K562 (cell line): Measurements from ENCODE around the gene STK11. TPM values are rescaled to one million over a fixed set of nuclear protein-coding genes. Genes with fewer than 3 reads are reported as not detected.

Experiments
- ATAC-seq: fragments of 200-7000 bp; cut with Tn5 transposase; 3 replicates; pipeline ENCODE4 v1.9.1; 2020; ENCODE audit warnings: moderate library complexity
- BruUV-seq: library from RNA; stranded (reverse); fragments of 400-500 nt; replicated peaks from 2 replicates; lab custom pipeline; 2021; lab: Mats Ljungman, UMichigan
- CTCF ChIA-PET: fragments of 300-600 bp; formaldehyde crosslinking; extraction: SDS; loops from one replicate; lab custom pipeline; 2021; ENCODE audit warnings: low intra/inter-chr PET ratio; lab: Yijun Ruan, JAX
- POLR2A ChIA-PET: fragments of 300-600, 350-650 bp; sonication (Branson Sonifier 250); formaldehyde crosslinking; extraction: SDS; loops from one replicate; lab custom pipeline; 2021; ENCODE audit warnings: antibody characterized with exemption, inconsistent platforms; lab: Yijun Ruan, JAX
- DNase-seq, 4 experiments: peaks; one replicate each; pipeline versions ENCODE4 v3.0.0 to v3.0.0-alpha.2; 2011 to 2018; ENCODE audit warnings: low spot score in 3 of 4, mixed read lengths in 3 of 4; ENCODE audit errors: extremely low read depth in 1 of 4
- FAIRE-seq: peaks from 2 replicates; lab custom pipeline; 2011; peaks lifted over from hg19 to GRCh38; lab: Jason Lieb, UNC
- H2AFZ ChIP-seq: 2 replicates; pipeline ENCODE4 v1.6.0; 2011; ENCODE audit warnings: low read depth, low read length, control low read depth, inconsistent platforms
- H3K27ac ChIP-seq: fragments of 200-600 bp; 3 replicates; pipeline ENCODE4 v1.8.0; 2011; ENCODE audit warnings: low read depth, mild to moderate bottlenecking, control low read depth, inconsistent platforms, low read length, moderate library complexity, mixed read lengths; ENCODE audit errors: extremely low read depth
- H3K27me3 ChIP-seq, 2 experiments: fragments of 300-600 bp in 1 of 2; 2 replicates in 1 of 2; 3 replicates in 1 of 2; pipeline versions ENCODE4 v1.6.0 to v1.8.0; 2011; ENCODE audit warnings: inconsistent platforms in 2 of 2, low read length in 2 of 2, mild to moderate bottlenecking in 1 of 2, mixed read lengths in 1 of 2, moderate library complexity in 1 of 2; ENCODE audit not compliant: control insufficient read depth in 2 of 2, insufficient read depth in 2 of 2
- H3K36me3 ChIP-seq: fragments of 300-600 bp; 3 replicates; pipeline ENCODE4 v1.8.0; 2011; ENCODE audit warnings: mild to moderate bottlenecking, low read length, inconsistent platforms; ENCODE audit not compliant: control insufficient read depth, insufficient read depth
- H3K4me1 ChIP-seq, 2 experiments: fragments of 200-600 bp in 1 of 2; replicated peaks in 1 of 2; 2 replicates in 1 of 2; 3 replicates in 1 of 2; pipeline versions ENCODE4 v1.5.1 to v1.8.0; 2011; ENCODE audit warnings: inconsistent platforms in 2 of 2, low read length in 2 of 2, mild to moderate bottlenecking in 1 of 2, mixed read lengths in 1 of 2, moderate library complexity in 1 of 2; ENCODE audit not compliant: control insufficient read depth in 2 of 2, insufficient read depth in 2 of 2
- H3K4me2 ChIP-seq: 2 replicates; pipeline ENCODE4 v1.6.1; 2011; ENCODE audit warnings: low read length, control low read depth, inconsistent platforms, mixed read lengths; ENCODE audit not compliant: insufficient read depth
- H3K4me3 ChIP-seq: fragments of 200-600 bp; sonication (generic), shearing (Covaris generic); 2 replicates; pipeline ENCODE4 v1.5.1; 2016; ENCODE audit warnings: control low read depth, inconsistent platforms
- H3K79me2 ChIP-seq: fragments of 200-600 bp; 3 replicates; pipeline ENCODE4 v1.8.0; 2011; ENCODE audit warnings: low read length, inconsistent platforms; ENCODE audit not compliant: control insufficient read depth, insufficient read depth
- H3K9ac ChIP-seq, 2 experiments: 2 replicates each; pipeline versions ENCODE4 v1.6.0 to v1.6.1; 2011; ENCODE audit warnings: low read depth in 2 of 2, low read length in 2 of 2, control low read depth in 1 of 2, inconsistent platforms in 1 of 2, mild to moderate bottlenecking in 1 of 2, mixed read lengths in 1 of 2; ENCODE audit not compliant: insufficient read depth in 1 of 2
- H3K9me1 ChIP-seq: one replicate; pipeline ENCODE4 v1.6.0; 2011; ENCODE audit warnings: inconsistent platforms, mild to moderate bottlenecking, low read length, moderate library complexity; ENCODE audit not compliant: control insufficient read depth, insufficient read depth
- H3K9me3 ChIP-seq: replicated peaks from 2 replicates; pipeline ENCODE4 v1.5.1; 2011; ENCODE audit warnings: low read depth, low read length, inconsistent platforms; ENCODE audit not compliant: control insufficient read depth, insufficient read depth
- H4K20me1 ChIP-seq: replicated peaks from 2 replicates; pipeline ENCODE4 v1.6.1; 2011; ENCODE audit warnings: low read length, inconsistent platforms, mixed read lengths; ENCODE audit not compliant: control insufficient read depth, insufficient read depth
- BHLHE40 ChIP-seq: IDR thresholded peaks from 2 replicates; pipeline ENCODE4 v1.6.1; 2011; ENCODE audit warnings: low read length, improper control_type of control experiment
- CBFB ChIP-seq: sonication (generic); formaldehyde crosslinking; IDR thresholded peaks from 2 replicates; pipeline ENCODE4 v1.4.0; 2020; ENCODE audit warnings: mild to moderate bottlenecking, missing genetic modification reagents
- EHMT2 ChIP-seq: fragments of 450-650 bp; IDR thresholded peaks from 2 replicates; pipeline ENCODE4 v1.6.1; 2018; ENCODE audit warnings: antibody characterized with exemption
- GATAD2A ChIP-seq: fragments of 450-650 bp; IDR thresholded peaks from 2 replicates; pipeline ENCODE4 v1.6.1; 2017
- HNRNPUL1 ChIP-seq: fragments of 200-400 bp; formaldehyde crosslinking; IDR thresholded peaks from 2 replicates; pipeline ENCODE4 v1.6.1; 2017; ENCODE audit warnings: low read length
- KLF13 ChIP-seq: fragments of 450-650 bp; IDR thresholded peaks from 2 replicates; pipeline ENCODE4 v1.6.1; 2016; ENCODE audit warnings: missing genetic modification characterization, low read depth, mild to moderate bottlenecking, missing compliant biosample characterization, moderate library complexity, borderline replicate concordance
- RAD21 ChIP-seq, 2 experiments: fragments of 250-450 bp in 1 of 2; fragments of 450-650 bp in 1 of 2; sonication (Bioruptor Pico) in 1 of 2; formaldehyde crosslinking in 1 of 2; IDR thresholded peaks in 1 of 2; conservative IDR thresholded peaks in 1 of 2; 2 replicates each; pipeline versions ENCODE4 v1.4.0 to v1.8.0; 2020 to 2022; ENCODE audit warnings: mild to moderate bottlenecking in 2 of 2, moderate library complexity in 1 of 2
- RB1 ChIP-seq: fragments of 450-650 bp; IDR thresholded peaks from 2 replicates; pipeline ENCODE4 v1.6.1; 2017; ENCODE audit warnings: low read depth, mild to moderate bottlenecking
- RBM25 ChIP-seq: fragments of 200-400 bp; formaldehyde crosslinking; IDR thresholded peaks from 2 replicates; pipeline ENCODE4 v1.6.1; 2018; ENCODE audit warnings: low read length, low read depth, moderate library complexity; ENCODE audit not compliant: severe bottlenecking
- TEAD4 ChIP-seq, 2 experiments: sonication (generic) in 1 of 2; formaldehyde crosslinking in 1 of 2; IDR thresholded peaks; 2 replicates each; pipeline versions ENCODE4 v1.6.1 to v1.8.0; 2012 to 2022; ENCODE audit warnings: borderline replicate concordance in 1 of 2, inconsistent platforms in 1 of 2, low read length in 1 of 2, mild to moderate bottlenecking in 1 of 2, missing genetic modification reagents in 1 of 2
- ZEB2 ChIP-seq: fragments of 450-650 bp; IDR thresholded peaks from 2 replicates; pipeline ENCODE4 v1.6.1; 2016
- ZNF140 ChIP-seq: fragments of 250-450 bp; sonication (Bioruptor Pico); IDR thresholded peaks from 2 replicates; pipeline ENCODE4 v1.8.0; 2021; ENCODE audit warnings: moderate library complexity, mild to moderate bottlenecking, inconsistent platforms
- ZNF324 ChIP-seq: fragments of 250-450 bp; sonication (Bioruptor Pico); IDR thresholded peaks from 2 replicates; pipeline ENCODE4 v1.4.0; 2020; ENCODE audit warnings: mild to moderate bottlenecking
- WGBS: fragments of 100-300 bp; shearing (Covaris generic); methylation state at CpG from one replicate; pipeline ENCODE4 v1.1.6; 2016; ENCODE audit warnings: low coverage, mixed read lengths; ENCODE audit not compliant: insufficient coverage; ENCODE audit errors: missing lambda C conversion rate; 5-methylcytosine and 5-hydroxymethylcytosine counted together
- in situ Hi-C: fragments of 300-500 bp; cut with MboI; formaldehyde crosslinking; loops from 4 replicates; pipeline ENCODE4 v1.15.0; 2018; ENCODE audit warnings: inconsistent platforms, mixed read lengths
- intact Hi-C: fragments of 100-400 bp; cut with micrococcal nuclease; formaldehyde crosslinking; loops from 2 replicates; pipeline ENCODE4 v1.14.2; 2022
- polyA plus RNA-seq, 8 experiments: library from polyadenylated mRNA; depleted of rRNA in 4 of 8; stranded (reverse) in 5 of 8; unstranded in 3 of 8; fragments of >200 nt; fragmentation: Nextera tagmentation in 2 of 8; fragmentation: Illumina TruSeq in 1 of 8; extraction: Ambion mirVana in 2 of 8; extraction: Trizol in 1 of 8; gene quantifications; 2 replicates each; pipeline versions ENCODE4 v1.2.1 to v1.2.3, GENCODE V29; 2011 to 2014; ENCODE audit warnings: inconsistent platforms in 1 of 8, missing spikeins in 1 of 8
- total RNA-seq, 7 experiments: library from RNA; depleted of rRNA in 6 of 7; stranded (reverse); fragments of >200 nt in 6 of 7; fragmentation: Illumina TruSeq in 2 of 7; extraction: Trizol in 2 of 7; gene quantifications; 2 replicates each; pipeline versions ENCODE4 v1.2.1 to v1.2.3, GENCODE V29; 2011 to 2021; ENCODE audit warnings: low replicate concordance in 1 of 7

STK11 gene
- total and polyA plus RNA-seq, 9 of the 15 experiments (the other 6 are each of a cell fraction or from before 2014, with no cell fraction given): 0.15 to 96.5 (median 31.7) TPM

DNA sequence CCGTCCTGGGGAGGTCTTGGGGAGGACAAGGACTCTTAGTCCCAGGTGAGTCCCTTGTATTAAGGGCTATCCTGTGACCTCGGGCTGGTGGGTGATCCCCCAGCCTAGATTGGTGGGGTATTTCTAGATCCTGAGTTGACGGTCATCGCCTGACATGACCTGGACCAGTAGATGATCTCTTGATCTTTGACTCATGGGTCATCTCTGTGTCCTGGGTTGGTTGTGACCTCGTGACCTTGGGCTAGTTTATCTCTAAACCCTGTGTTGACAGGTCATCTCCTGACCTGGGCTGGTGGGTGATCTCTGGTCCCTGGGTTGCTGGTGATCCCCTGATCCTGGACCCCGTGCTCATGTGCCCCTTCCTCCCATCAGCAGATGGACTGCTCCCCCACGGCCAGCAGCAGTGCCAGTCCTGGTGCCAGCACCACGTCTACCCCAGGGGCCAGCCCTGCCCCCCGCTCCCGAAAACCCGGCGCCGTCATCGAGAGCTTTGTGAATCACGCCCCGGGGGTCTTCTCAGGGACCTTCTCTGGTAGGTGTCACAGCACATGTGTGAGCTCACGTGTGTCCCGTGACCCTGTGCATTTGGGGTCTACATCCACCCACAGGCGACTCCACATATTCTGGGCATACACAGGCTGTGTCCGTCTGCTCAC, 49.1 kb downstream of the STK11 start:
- H3K36me3 ChIP-seq: peaks cover 70% of the 10 kb centered on the region; the same call in 2 of the 3 replicates
- H3K27ac ChIP-seq: peak overlapping the region; percentile 82; the same call in 1 of the 3 replicates
- H3K27me3 ChIP-seq: no peaks in the 10 kb centered on the region
- peaks cover 37 to 99% of the 10 kb centered on the region in 2 experiments for H3K4me1 ChIP-seq
- no peak overlapping the region for H3K4me3 ChIP-seq
- ChIA-PET CTCF (no interaction called here), POLR2A (interaction anchor here (1.0 to 7.8 kb wide), 2 partner anchors 12 to 15 kb away, joined by 3 to 88 read pairs; partner anchors contain the start of gene CIRBP)
- no peak overlapping the region for H2AFZ ChIP-seq
- H3K79me2 ChIP-seq: peaks cover 73% of the 10 kb centered on the region
- FAIRE-seq: peak; percentile 84
- DNase-seq: no peak
- 0 out of 2 replicates have a peak, but pooled peaks cover 7% of the 10 kb centered on the region for H4K20me1 ChIP-seq
- no peaks in the 10 kb centered on the region for H3K9me1 ChIP-seq
- in situ Hi-C loops (no loop called here), intact Hi-C loops (no loop called here)
- peak overlapping the region in 1 of 2 experiments; percentile 96; a peak in 2 of 4 replicates for H3K9ac ChIP-seq
- no peak for ATAC-seq
- no peaks in the 10 kb centered on the region for H3K9me3 ChIP-seq
- WGBS: 88% methylated on average over 20 of the region's 20 CpGs
- no peak overlapping the region for H3K4me2 ChIP-seq
- no TSS peak for BruUV-seq
- no peak for TF ChIP-seq BHLHE40
- no peak for TF ChIP-seq ZNF324 (CRISPR knock-in tag)
- TF ChIP-seq RBM25: no peak
- TF ChIP-seq TEAD4 (IDR thresholded peaks at IDR 0.05; ENCODE audit: low read length): no peak
- no peak for TF ChIP-seq TEAD4 (CRISPR knock-in tag; IDR thresholded peaks at IDR 0.05; ENCODE audit: borderline replicate concordance)
- TF ChIP-seq CBFB (CRISPR knock-in tag): no peak
- no peak for TF ChIP-seq RB1
- TF ChIP-seq EHMT2: no peak
- TF ChIP-seq RAD21 (CRISPR knock-in tag; conservative IDR thresholded peaks at IDR 0.05 in 1 of 2, IDR thresholded peaks at IDR 0.05 in 1 of 2): no peak
- TF ChIP-seq KLF13: no peak
- no peak for TF ChIP-seq HNRNPUL1
- no peak for TF ChIP-seq ZNF140
- TF ChIP-seq ZEB2: no peak
- no peak for TF ChIP-seq GATAD2A
